AG10803 (cell line): ENCODE data around the gene TRAM1L1.
A peak's percentile ranks its signal among the peaks of the same experiment; 100 is the strongest.

Experiments used
- DNase-seq: peaks from one replicate; pipeline ENCODE4 v3.0.0; 2010; ENCODE audit warnings: low read depth
- H3K4me3 ChIP-seq: 2 replicates; pipeline ENCODE4 v1.5.1; 2011; ENCODE audit warnings: mild to moderate bottlenecking, low read length, control low read depth
- CTCF ChIP-seq: conservative IDR thresholded peaks from 2 replicates; pipeline ENCODE4 v1.5.1; 2011; ENCODE audit warnings: mild to moderate bottlenecking, low read length, control low read depth, inconsistent platforms

TRAM1L1 gene

GRCh38 chr4:117084866-117085701, at the start of gene TRAM1L1:
Gene TRAM1L1 (minus strand): TSS chr4:117085576. CDS start chr4:117085393, 183 bp downstream.
- peak; percentile 57 for DNase-seq
- no peak for TF ChIP-seq CTCF
- peak within 1 kb of the TSS; percentile 69 for H3K4me3 ChIP-seq

GRCh38 chr4:117134386-117134785, 49.0 kb upstream of the TRAM1L1 start:
- H3K4me3 ChIP-seq: no peak overlapping the region
- DNase-seq: peak; percentile 10
- peak; percentile 38 for TF ChIP-seq CTCF

- no peak for DNase-seq
- TF ChIP-seq CTCF: no peak
- H3K4me3 ChIP-seq: no peak overlapping the region
Observed at GRCh38 chr4:117096886-117097285, 11.5 kb upstream of the TRAM1L1 start.

- no peak overlapping the region for H3K4me3 ChIP-seq
- no peak for DNase-seq
- TF ChIP-seq CTCF: no peak
Observed at GRCh38 chr4:117096462-117096861, 11.1 kb upstream of the TRAM1L1 start.

- TF ChIP-seq CTCF: no peak
- DNase-seq: peak; percentile 2
- H3K4me3 ChIP-seq: no peak overlapping the region
Observed at GRCh38 chr4:117093571-117093970, 8.2 kb upstream of the TRAM1L1 start.

- H3K4me3 ChIP-seq: no peak overlapping the region
- TF ChIP-seq CTCF: no peak
- no peak for DNase-seq
Observed at GRCh38 chr4:117077760-117078159, 7.6 kb downstream of the TRAM1L1 start.

GRCh38 chr4:117068120-117068519, 17.3 kb downstream of the TRAM1L1 start:
- DNase-seq: no peak
- no peak for TF ChIP-seq CTCF
- H3K4me3 ChIP-seq: no peak overlapping the region
